ENCODE measurements around the gene CCL11.

DNA sequence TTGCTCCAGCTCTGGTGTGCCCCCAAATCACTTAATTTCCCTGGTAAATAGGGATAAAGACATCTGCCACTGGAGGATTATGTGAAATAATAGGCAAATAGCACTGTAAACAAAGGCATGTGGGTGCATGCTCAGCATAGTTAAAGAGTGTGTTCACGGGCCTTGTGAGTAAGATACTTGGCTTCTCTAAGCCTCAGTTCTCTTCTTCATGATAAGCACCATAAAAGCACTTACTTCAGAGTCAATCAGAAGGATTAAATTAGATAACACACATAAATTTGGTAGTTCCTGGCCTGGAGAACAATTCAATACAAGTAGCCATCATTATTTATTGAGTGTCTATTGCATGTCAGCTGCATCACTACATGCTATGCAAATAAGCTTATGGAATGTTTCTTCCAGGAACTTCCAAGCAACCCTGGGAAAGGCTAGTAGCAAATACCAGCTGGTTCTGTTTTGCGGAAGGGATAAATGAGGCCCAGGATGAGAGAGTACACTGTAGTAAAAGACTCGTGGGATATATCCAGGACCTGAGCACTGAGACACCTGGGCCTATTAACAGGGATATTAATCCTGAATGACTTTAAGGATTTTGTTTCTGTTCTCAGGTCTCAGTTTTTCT, 14.5 kb downstream of the CCL11 start:
- TF ChIP-seq, protein P1, sequence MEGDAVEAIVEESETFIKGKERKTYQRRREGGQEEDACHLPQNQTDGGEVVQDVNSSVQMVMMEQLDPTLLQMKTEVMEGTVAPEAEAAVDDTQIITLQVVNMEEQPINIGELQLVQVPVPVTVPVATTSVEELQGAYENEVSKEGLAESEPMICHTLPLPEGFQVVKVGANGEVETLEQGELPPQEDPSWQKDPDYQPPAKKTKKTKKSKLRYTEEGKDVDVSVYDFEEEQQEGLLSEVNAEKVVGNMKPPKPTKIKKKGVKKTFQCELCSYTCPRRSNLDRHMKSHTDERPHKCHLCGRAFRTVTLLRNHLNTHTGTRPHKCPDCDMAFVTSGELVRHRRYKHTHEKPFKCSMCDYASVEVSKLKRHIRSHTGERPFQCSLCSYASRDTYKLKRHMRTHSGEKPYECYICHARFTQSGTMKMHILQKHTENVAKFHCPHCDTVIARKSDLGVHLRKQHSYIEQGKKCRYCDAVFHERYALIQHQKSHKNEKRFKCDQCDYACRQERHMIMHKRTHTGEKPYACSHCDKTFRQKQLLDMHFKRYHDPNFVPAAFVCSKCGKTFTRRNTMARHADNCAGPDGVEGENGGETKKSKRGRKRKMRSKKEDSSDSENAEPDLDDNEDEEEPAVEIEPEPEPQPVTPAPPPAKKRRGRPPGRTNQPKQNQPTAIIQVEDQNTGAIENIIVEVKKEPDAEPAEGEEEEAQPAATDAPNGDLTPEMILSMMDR (IDR thresholded peaks at IDR 0.05), result no peak
- TF ChIP-seq POLR2A (IDR thresholded peaks at IDR 0.05), result no peak
